HG03025 (cell line): ENCODE data around the gene NLRC5.
"Not testable (repeated sequence)": the region's sequence is repeated elsewhere in the genome, so short reads cannot be mapped to it uniquely, and the experiment has no call there.

ENCODE experiments used
- ATAC-seq: cut with Tn5 transposase; IDR thresholded peaks from one replicate; pipeline ENCODE4 v1.9.1; 2021; ENCODE audit warnings: mild to moderate bottlenecking, moderate library complexity; ENCODE audit not compliant: unreplicated experiment, low FRiP score

Gene NLRC5

DNA sequence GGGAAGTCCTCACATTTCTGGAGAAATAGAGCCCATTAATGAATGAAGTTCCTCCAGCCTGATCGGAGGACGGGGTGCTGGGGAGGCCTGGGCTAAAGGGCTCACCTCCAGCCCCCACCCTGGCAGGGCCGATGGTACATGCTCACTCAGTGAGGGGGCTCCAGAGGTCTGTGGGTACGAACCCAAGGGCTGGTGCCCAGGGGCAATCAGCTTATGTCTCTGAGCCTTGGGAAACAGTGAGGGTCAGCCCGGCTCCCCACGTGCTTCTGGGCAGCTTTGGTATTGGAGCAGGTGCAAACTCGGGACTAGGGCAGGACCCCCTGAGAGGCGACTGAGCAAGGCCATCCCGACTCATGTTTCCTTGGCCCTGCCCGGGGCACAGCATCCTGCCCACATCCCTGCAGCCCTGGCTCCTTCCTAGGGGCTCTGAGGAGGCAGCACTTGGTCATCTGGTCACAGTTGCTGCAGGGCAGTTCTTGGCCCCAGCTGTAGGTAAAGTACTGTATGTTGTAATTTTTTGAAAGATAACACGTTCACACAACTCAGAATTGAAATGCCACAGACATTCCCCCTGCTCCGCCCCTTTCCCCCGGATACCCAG is 28.6 kb upstream of the NLRC5 start:
- no peak for ATAC-seq

DNA sequence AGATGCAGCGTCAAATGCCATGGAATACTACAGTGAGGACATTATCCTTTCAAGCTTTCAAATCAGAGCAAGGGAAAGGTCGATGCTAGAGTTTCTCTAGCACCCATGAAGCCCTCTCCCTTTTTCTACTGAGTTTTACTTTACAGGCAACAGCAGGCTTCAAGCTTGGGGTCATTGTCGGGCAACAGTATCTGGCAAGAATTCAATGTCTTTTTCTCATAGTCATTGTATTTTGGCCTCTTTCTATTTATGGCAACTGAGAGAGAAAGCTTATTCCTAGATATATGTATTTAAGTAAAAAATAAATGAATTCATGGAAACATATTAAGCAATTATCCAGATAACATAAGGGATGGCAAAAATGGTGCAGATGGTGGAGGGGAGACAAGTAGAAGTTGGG is 28.0 kb upstream of the NLRC5 start:
- no peak for ATAC-seq

GRCh38 chr16:56961851-56962281 is 27.5 kb upstream of the NLRC5 start, which contains the start of gene CETP:
CETP (plus strand) TSS chr16:56961950; CDS start chr16:56961980, 30 bp downstream.
- no peak for ATAC-seq

DNA sequence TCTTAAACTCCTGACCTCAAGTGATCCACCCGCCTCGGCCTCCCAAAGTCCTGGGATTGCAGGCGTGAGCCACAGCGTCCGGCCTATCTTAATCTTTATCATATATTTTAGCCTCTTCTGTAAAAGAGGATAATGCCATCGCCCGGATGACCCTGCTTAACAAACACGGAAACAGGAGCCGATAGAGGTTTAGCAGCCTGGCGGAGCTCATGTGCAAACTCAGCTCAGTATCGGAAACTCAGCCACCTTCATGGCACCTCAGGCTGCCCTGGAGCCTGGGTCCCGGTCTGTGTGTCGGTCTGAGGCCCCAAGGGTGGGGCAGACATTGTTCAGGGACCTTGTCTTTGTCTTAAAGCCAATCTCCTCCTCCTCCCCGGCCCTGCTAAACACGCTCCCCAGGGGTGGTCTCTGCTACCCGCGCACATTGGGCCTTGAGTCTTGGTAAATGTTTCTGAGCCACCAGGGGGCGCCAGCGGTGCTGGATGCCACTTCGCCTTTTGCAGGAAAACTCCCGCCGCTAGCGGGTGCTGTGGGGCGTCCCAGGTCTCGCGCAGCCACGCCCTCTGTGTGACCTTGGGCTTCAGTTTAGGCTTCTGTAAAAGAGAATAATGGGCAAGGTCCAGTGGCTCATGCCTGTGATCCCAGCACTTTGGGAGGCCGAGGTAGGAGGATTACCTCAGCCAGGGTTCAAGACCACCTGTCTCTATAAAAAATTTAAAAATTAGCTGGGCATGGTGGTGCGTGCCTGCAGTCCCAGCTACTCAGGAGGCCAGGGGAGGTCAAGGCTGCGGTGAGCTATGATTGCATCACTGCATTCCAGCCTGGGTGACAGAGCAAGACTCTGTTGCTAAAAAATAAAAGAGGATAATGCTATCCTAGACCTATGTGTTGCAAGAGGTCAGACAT is 24.9 kb upstream of the NLRC5 start:
- ATAC-seq = no peak

- no peak for ATAC-seq
Measured at GRCh38 chr16:56965149-56966092, 23.9 kb upstream of the NLRC5 start.

- ATAC-seq = no peak
Measured at GRCh38 chr16:56966093-56966475, 23.3 kb upstream of the NLRC5 start.

DNA sequence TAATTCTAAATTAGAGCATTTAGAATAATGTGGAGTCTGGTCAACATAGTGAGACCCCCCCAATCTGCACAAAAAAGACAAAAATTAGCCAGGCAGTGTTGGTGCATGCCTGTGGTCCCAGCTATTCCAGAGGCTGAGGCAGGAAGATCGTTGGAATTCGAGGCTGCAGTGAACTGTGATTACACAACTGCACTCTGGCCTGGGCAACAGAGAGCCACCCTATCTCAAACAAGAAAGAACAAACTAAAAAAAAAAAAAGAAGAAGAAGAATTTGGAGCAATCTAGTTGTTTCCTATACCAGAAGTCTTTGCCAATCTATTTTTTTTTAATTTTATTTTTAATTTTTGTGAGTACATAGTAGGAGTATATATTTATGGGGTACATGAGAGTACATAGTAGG is 21.6 kb upstream of the NLRC5 start:
- no peak for ATAC-seq

DNA sequence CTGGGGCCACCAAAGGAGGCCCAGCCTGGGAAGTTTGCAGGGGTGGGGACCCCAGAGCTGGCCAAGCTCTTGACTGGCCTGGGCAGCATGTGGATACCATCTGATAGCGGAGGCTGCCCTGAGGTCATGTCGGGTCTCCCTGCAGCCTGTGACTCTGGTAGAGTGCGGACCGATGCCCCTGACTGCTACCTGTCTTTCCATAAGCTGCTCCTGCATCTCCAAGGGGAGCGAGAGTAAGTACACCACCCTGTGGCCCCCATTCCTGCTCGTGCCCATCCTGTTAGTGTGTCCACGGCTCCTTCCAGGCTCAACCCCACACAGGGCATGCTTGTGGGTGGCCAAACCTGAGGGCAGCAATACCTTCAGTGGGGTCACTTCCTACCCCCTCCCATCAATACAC is 19.6 kb upstream of the NLRC5 start:
- no peak for ATAC-seq

- ATAC-seq = no peak
Measured at GRCh38 chr16:56970934-56971767, 18.2 kb upstream of the NLRC5 start.

DNA sequence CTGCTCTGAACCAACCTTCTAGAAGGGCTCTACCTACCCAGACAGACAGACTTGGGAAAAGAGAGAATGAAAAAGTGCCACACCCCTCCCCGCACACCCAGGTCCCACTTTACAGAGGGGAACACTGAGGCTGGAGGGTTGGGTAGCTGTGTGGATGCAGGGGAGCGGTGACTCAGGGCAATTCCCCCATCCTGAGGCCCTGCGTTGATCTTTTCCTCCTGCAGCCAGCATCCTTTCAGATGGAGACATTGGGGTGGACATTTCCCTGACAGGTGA is 17.7 kb upstream of the NLRC5 start:
- no peak for ATAC-seq

DNA sequence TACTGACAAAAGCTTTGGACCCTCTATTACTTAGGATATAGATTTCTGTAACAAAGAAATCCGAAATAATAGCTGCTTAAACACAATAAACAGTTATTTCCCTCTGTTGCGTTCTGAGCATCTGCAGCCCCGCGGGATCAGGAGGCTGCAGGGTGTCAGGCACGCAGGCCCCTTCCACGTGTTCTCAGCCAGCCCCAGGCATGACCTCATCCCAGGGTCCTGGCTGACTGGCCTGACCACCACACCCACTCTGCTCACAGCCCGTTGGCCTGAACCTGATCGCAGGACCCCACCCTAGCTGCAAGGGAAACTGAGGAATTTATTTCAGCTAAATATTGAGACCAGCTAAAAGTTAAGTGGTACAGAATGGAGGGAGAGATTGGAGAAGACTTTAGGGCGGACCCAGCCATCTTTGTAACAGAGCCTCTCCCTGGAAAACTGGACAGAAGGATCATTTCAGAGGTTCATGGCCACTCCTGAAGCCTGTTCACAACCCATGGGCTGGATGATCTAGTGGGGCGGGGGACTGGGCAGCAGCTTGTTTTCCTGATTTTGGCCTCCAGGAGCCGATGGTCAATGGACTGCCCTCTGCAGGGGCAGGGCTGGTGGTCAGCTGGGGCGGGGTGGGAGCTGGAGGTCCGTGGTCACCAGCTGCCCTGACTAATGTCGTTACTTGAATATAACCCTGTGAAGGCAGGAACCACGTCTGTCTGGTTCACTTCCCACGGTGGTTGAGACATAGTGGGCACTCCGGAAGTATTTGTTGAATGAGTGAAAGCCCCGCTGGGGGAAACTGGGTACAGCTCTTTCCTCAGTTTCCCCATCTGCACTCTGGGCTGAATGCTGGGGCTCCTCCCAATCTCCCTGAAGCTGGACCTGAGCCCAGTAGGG is 16.7 kb upstream of the NLRC5 start:
- no peak for ATAC-seq

GRCh38 chr16:56973294-56973689 is 16.1 kb upstream of the NLRC5 start:
- ATAC-seq = no peak

- not testable (repeated sequence) for ATAC-seq
Measured at GRCh38 chr16:56973899-56974298, 15.5 kb upstream of the NLRC5 start.

DNA sequence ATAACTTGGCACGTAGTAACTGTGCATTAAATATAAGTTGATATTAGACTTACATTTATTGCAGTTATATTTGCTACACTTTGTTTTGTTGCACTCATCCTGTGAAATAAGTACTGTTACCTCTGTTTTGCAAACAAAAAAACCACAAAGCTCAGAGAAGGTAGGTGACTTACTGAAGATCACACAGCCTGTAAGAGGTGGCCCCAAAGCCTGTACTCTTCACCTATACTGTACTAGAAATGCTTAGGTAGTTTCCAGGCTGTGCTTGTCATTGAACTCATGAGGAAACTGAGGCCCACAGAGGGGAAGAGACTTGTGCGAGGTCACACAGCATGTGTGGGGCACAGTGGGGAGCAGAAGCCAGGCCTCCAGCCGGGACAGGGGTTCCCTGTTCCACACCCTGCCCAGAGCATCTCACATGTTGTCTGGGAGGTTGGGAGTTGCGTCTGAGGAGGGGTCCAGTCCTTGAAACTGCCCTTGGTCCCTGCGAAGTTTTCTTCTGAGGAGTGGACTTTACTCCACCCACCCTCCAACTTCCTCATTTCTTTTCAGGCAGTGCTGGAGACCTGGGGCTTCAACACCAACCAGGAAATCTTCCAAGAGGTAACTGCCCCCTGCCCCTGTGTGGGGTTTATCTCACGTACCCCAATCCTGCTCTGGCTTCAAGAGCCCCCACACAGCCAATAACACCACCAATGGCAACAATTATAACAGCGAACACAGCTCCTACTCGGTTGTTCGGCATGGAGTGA is 14.6 kb upstream of the NLRC5 start:
- no peak for ATAC-seq

DNA sequence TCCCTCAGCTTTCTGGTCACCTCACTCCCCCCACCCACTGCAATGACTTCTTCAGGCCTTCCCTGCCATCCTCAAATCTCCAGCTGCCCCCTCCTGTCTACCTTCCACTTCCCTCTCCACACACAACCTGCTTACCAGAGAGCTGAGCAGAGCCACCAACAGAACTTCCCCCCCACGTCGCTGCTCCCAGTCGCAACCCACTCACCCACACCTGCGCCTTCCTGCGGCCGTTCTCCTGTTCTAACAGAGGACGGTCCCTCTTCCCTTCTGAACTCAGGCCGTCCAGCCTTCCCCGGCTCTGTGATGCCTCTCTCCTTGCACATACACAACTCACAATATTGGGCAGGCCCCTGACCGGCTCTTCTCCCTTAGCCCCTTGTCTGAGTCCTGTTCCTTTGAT is 13.6 kb upstream of the NLRC5 start:
- no peak for ATAC-seq

- ATAC-seq = no peak
Measured at GRCh38 chr16:56977216-56977615, 12.1 kb upstream of the NLRC5 start.

- no peak for ATAC-seq
Measured at GRCh38 chr16:56977823-56978430, 11.4 kb upstream of the NLRC5 start.

DNA sequence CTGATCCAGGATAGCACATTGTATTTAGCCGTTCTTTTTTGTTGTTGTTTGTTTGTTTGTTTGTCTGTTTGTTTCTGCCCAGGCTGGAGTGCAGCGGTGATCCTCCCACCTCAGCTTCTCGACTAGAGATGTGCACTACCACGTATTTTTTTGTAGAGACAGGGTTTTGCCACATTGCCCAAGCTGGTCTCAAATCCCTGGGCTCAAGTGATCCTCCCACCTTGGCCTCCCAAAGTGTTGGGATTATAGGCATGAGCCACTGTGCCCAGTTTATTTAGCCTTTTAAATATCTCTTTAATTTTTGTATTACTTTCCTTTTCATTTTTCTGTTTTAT is 9.2 kb upstream of the NLRC5 start:
- no peak for ATAC-seq
